Liver (tissue), 9 donors: Measurements from ENCODE around the gene PRKAR1B. TPM values are rescaled to one million over a fixed set of nuclear protein-coding genes. Genes with fewer than 3 reads are reported as not detected.

ENCODE experiments used
- DNase-seq: peaks from one replicate; pipeline ENCODE4 v3.0.0-alpha.2; 2017; ENCODE audit warnings: low spot score
- H3K27ac ChIP-seq, 2 donors: one replicate each; pipeline ENCODE4 v1.7.0; 2013; ENCODE audit warnings: inconsistent platforms in 2 of 2, low read length in 2 of 2, control low read depth in 1 of 2, low read depth in 1 of 2, mild to moderate bottlenecking in 1 of 2
- H3K27me3 ChIP-seq, 4 donors: one replicate each; pipeline versions ENCODE4 v1.6.1 to v1.7.0; 2013; ENCODE audit warnings: low read length in 3 of 4, inconsistent platforms in 1 of 4, mild to moderate bottlenecking in 1 of 4, moderate library complexity in 1 of 4; ENCODE audit not compliant: control insufficient read depth in 4 of 4, insufficient read depth in 4 of 4
- H3K36me3 ChIP-seq, 4 donors: one replicate each; pipeline versions ENCODE4 v1.6.1 to v1.7.0; 2013; ENCODE audit warnings: low read length in 3 of 4, mild to moderate bottlenecking in 3 of 4, low read depth in 1 of 4, moderate library complexity in 1 of 4; ENCODE audit not compliant: control insufficient read depth in 4 of 4, insufficient read depth in 3 of 4
- H3K4me1 ChIP-seq, 4 donors: one replicate each; pipeline versions ENCODE4 v1.6.1 to v1.7.0; 2013; ENCODE audit warnings: low read length in 3 of 4, mild to moderate bottlenecking in 3 of 4, moderate library complexity in 1 of 4; ENCODE audit not compliant: control insufficient read depth in 4 of 4, insufficient read depth in 4 of 4
- H3K4me3 ChIP-seq, 3 donors: one replicate each; pipeline versions ENCODE4 v1.6.1 to v1.7.0; 2013; ENCODE audit warnings: low read length in 3 of 3, control low read depth in 1 of 3, low read depth in 1 of 3, mild to moderate bottlenecking in 1 of 3
- H3K9ac ChIP-seq, 2 donors: one replicate each; pipeline ENCODE4 v1.7.0; 2013; ENCODE audit warnings: low read length in 2 of 2, mild to moderate bottlenecking in 2 of 2, moderate library complexity in 2 of 2, control low read depth in 1 of 2, low read depth in 1 of 2
- H3K9me3 ChIP-seq, 4 donors: one replicate each; pipeline versions ENCODE4 v1.6.1 to v1.7.0; 2013; ENCODE audit warnings: low read length in 3 of 4; ENCODE audit not compliant: control insufficient read depth in 4 of 4
- EGR1 ChIP-seq, 2 donors: IDR thresholded peaks; 2 replicates each; pipeline ENCODE4 v1.6.1; 2016 to 2018; ENCODE audit warnings: antibody characterized with exemption in 2 of 2, low read depth in 2 of 2
- FOXA1 ChIP-seq: IDR thresholded peaks from 2 replicates; pipeline ENCODE4 v1.6.1; 2016; ENCODE audit warnings: antibody characterized with exemption
- FOXA2 ChIP-seq: IDR thresholded peaks from 2 replicates; pipeline ENCODE4 v1.6.1; 2016; ENCODE audit warnings: antibody characterized with exemption
- GABPA ChIP-seq, 2 donors: IDR thresholded peaks in 1 of 2; conservative IDR thresholded peaks in 1 of 2; 2 replicates each; pipeline ENCODE4 v1.6.1; 2016; ENCODE audit warnings: antibody characterized with exemption in 2 of 2, mild to moderate bottlenecking in 1 of 2, moderate library complexity in 1 of 2
- HNF4A ChIP-seq, 2 donors: conservative IDR thresholded peaks; 2 replicates each; pipeline ENCODE4 v1.6.1; 2016; ENCODE audit warnings: antibody characterized with exemption in 2 of 2, mild to moderate bottlenecking in 2 of 2
- HNF4G ChIP-seq: IDR thresholded peaks from 2 replicates; pipeline ENCODE4 v1.6.1; 2016; ENCODE audit warnings: antibody characterized with exemption
- JUND ChIP-seq, 2 donors: IDR thresholded peaks; 2 replicates each; pipeline ENCODE4 v1.6.1; 2016; ENCODE audit warnings: antibody characterized with exemption in 2 of 2
- NR2F2 ChIP-seq: IDR thresholded peaks from 2 replicates; pipeline ENCODE4 v1.6.1; 2016; ENCODE audit warnings: antibody characterized with exemption
- RAD21 ChIP-seq, 2 donors: IDR thresholded peaks; 2 replicates each; pipeline ENCODE4 v1.6.1; 2016; ENCODE audit warnings: antibody characterized with exemption in 2 of 2, mild to moderate bottlenecking in 2 of 2
- RXRA ChIP-seq, 2 donors: IDR thresholded peaks; 2 replicates each; pipeline ENCODE4 v1.6.1; 2017 to 2018; ENCODE audit warnings: antibody characterized with exemption in 2 of 2, mild to moderate bottlenecking in 1 of 2
- SP1 ChIP-seq: IDR thresholded peaks from 2 replicates; pipeline ENCODE4 v1.6.1; 2018; ENCODE audit warnings: antibody characterized with exemption, mild to moderate bottlenecking
- TAF1 ChIP-seq: conservative IDR thresholded peaks from 2 replicates; pipeline ENCODE4 v1.6.1; 2016; ENCODE audit warnings: antibody characterized with exemption, mild to moderate bottlenecking
- YY1 ChIP-seq: IDR thresholded peaks from 2 replicates; pipeline ENCODE4 v1.6.1; 2016; ENCODE audit warnings: antibody characterized with exemption, mild to moderate bottlenecking
- WGBS: extraction: QIAGEN DNeasy Blood & Tissue Kit; methylation state at CpG from one replicate; pipeline ENCODE4 v1.1.7; 2013; 5-methylcytosine and 5-hydroxymethylcytosine counted together
- polyA plus RNA-seq, 2 donors: library from polyadenylated mRNA; stranded (reverse) in 1 of 2; unstranded in 1 of 2; fragments of 200-250 nt in 1 of 2; fragments of >200 nt in 1 of 2; fragmentation: Nextera tagmentation in 1 of 2; extraction: Ambion mirVana in 1 of 2; gene quantifications; one replicate each; pipeline versions ENCODE4 v1.2.1 to v1.2.3, GENCODE V29; 2013 to 2015
- total RNA-seq, 2 donors: library from RNA; depleted of rRNA; stranded (reverse); fragments of >200 nt; gene quantifications; one replicate each; pipeline ENCODE4 v1.2.3, GENCODE V29; 2014
- TF ChIP-seq, protein P1 (sequence below): IDR thresholded peaks from 2 replicates; pipeline ENCODE4 v1.6.1; 2016; ENCODE audit warnings: antibody characterized with exemption
- TF ChIP-seq, protein P2 (sequence below): fragments of 150-350 bp; IDR thresholded peaks from 2 replicates; pipeline ENCODE4 v1.5.1; 2017; ENCODE audit warnings: improper control_type of control experiment, low read depth, low read length; ENCODE audit not compliant: missing input control
- TF ChIP-seq, protein P3 (sequence below): IDR thresholded peaks from 2 replicates; pipeline ENCODE4 v1.6.1; 2016; ENCODE audit warnings: antibody characterized with exemption, mild to moderate bottlenecking
- TF ChIP-seq, protein P4 (sequence below): IDR thresholded peaks from 2 replicates; pipeline ENCODE4 v1.6.1; 2016; ENCODE audit warnings: antibody characterized with exemption
- TF ChIP-seq, protein P5 (sequence below): IDR thresholded peaks from 2 replicates; pipeline ENCODE4 v1.6.1; 2016; ENCODE audit warnings: antibody characterized with exemption
- donor health status: healthy.
- donor health status: healthy.
- donor health status: healthy.
- donor health status: healthy.
- donor health status: healthy.

The PRKAR1B gene
- total and polyA plus RNA-seq, 4 donors = 11.1 to 14.4 (median 12.4) TPM

DNA sequence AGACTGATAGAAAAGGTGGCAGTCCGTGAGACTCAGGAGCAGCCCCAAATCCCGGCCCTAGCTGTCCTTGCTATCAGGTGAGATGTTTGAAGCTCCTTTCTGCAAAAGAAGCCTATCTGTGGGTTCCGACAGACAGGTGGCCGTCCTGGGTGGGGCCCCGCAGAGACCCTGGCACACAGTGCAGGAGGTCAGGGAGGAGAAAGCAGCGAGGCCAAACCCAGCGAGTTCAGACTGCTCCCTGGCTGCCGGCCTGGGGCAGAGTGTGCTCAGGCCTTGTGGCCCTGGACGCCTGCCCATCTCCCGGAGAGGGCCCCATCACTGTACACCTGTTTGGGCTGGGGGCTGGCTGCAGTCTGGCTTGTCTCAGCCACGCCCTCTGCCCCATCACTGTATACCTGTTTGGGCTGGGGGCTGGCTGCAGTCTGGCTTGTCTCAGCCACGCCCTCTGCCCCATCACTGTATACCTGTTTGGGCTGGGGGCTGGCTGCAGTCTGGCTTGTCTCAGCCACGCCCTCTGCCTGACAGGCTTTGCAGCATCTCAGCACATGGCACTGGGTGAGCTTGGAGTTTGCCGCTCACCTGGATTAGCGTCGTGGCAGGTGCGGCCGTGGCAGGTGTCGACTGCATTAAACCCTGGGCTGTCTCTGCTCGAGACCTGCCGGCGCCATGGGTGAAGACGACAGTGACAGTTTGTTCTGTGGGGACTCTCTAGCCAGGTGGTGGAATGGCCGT lies 11.8 kb upstream of the PRKAR1B start:
- no peak for DNase-seq
- Histone ChIP-seq H3K9me3 (peaks cover 0 to 7% (median 2%) of the 10 kb centered on the region in 4 donors), H3K27ac (no peak overlapping the region), H3K4me1 (no peaks in the 10 kb centered on the region), H3K36me3 (peaks cover 1 to 18% (median 4%) of the 10 kb centered on the region in 4 donors), H3K4me3 (no peak overlapping the region), H3K9ac (no peak overlapping the region), H3K27me3 (no peaks in the 10 kb centered on the region)
- TF ChIP-seq TAF1 (no peak), FOXA1 (no peak), YY1 (no peak), EGR1 (IDR thresholded peaks at IDR 0.05; ENCODE audit: low read depth in 2 of 2) (no peak), HNF4G (no peak), FOXA2 (no peak)
- TF ChIP-seq, protein P1, sequence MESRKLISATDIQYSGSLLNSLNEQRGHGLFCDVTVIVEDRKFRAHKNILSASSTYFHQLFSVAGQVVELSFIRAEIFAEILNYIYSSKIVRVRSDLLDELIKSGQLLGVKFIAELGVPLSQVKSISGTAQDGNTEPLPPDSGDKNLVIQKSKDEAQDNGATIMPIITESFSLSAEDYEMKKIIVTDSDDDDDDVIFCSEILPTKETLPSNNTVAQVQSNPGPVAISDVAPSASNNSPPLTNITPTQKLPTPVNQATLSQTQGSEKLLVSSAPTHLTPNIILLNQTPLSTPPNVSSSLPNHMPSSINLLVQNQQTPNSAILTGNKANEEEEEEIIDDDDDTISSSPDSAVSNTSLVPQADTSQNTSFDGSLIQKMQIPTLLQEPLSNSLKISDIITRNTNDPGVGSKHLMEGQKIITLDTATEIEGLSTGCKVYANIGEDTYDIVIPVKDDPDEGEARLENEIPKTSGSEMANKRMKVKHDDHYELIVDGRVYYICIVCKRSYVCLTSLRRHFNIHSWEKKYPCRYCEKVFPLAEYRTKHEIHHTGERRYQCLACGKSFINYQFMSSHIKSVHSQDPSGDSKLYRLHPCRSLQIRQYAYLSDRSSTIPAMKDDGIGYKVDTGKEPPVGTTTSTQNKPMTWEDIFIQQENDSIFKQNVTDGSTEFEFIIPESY = no peak
- TF ChIP-seq, protein P2, sequence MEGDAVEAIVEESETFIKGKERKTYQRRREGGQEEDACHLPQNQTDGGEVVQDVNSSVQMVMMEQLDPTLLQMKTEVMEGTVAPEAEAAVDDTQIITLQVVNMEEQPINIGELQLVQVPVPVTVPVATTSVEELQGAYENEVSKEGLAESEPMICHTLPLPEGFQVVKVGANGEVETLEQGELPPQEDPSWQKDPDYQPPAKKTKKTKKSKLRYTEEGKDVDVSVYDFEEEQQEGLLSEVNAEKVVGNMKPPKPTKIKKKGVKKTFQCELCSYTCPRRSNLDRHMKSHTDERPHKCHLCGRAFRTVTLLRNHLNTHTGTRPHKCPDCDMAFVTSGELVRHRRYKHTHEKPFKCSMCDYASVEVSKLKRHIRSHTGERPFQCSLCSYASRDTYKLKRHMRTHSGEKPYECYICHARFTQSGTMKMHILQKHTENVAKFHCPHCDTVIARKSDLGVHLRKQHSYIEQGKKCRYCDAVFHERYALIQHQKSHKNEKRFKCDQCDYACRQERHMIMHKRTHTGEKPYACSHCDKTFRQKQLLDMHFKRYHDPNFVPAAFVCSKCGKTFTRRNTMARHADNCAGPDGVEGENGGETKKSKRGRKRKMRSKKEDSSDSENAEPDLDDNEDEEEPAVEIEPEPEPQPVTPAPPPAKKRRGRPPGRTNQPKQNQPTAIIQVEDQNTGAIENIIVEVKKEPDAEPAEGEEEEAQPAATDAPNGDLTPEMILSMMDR = no peak
- WGBS = 87% methylated on average over 22 of the region's 24 CpGs

DNA sequence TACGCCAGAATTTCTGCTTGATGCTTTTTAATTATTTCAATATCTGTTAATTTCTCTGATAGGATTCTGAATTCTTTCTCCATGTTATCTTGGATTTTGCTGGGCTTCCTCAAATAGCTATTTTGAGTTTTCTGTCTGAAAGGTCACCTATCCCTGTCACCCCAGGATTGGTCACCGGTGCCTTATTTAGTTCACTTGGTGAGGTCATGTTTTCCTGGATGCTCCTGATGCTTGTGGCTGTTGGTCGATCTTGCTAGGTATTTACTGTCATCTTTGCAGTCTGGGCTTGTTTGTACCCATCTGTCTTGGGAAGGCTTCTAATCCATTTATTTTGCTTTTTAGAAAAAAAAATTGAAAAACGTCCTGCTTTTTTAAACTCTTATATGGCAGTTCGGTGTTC lies 11.2 kb upstream of the PRKAR1B start:
- no peak overlapping the region for H3K9ac ChIP-seq
- 89% methylated on average over 5 of the region's 5 CpGs for WGBS

More for the DNA sequence above, 11.2 kb upstream of the PRKAR1B start:
- DNase-seq = no peak
- Histone ChIP-seq H3K36me3 (peaks cover 0 to 18% (median 4%) of the 10 kb centered on the region in 4 donors), H3K27me3 (no peaks in the 10 kb centered on the region), H3K4me3 (no peak overlapping the region), H3K27ac (no peak overlapping the region), H3K4me1 (no peaks in the 10 kb centered on the region), H3K9me3 (peaks cover 0 to 7% (median 2%) of the 10 kb centered on the region in 4 donors)
- TF ChIP-seq JUND (IDR thresholded peaks at IDR 0.05) = no peak
- TF ChIP-seq SP1 = no peak
- TF ChIP-seq TAF1 = no peak
- TF ChIP-seq, protein P3, sequence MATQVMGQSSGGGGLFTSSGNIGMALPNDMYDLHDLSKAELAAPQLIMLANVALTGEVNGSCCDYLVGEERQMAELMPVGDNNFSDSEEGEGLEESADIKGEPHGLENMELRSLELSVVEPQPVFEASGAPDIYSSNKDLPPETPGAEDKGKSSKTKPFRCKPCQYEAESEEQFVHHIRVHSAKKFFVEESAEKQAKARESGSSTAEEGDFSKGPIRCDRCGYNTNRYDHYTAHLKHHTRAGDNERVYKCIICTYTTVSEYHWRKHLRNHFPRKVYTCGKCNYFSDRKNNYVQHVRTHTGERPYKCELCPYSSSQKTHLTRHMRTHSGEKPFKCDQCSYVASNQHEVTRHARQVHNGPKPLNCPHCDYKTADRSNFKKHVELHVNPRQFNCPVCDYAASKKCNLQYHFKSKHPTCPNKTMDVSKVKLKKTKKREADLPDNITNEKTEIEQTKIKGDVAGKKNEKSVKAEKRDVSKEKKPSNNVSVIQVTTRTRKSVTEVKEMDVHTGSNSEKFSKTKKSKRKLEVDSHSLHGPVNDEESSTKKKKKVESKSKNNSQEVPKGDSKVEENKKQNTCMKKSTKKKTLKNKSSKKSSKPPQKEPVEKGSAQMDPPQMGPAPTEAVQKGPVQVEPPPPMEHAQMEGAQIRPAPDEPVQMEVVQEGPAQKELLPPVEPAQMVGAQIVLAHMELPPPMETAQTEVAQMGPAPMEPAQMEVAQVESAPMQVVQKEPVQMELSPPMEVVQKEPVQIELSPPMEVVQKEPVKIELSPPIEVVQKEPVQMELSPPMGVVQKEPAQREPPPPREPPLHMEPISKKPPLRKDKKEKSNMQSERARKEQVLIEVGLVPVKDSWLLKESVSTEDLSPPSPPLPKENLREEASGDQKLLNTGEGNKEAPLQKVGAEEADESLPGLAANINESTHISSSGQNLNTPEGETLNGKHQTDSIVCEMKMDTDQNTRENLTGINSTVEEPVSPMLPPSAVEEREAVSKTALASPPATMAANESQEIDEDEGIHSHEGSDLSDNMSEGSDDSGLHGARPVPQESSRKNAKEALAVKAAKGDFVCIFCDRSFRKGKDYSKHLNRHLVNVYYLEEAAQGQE = no peak
- TF ChIP-seq FOXA1 = no peak
- TF ChIP-seq, protein P4, sequence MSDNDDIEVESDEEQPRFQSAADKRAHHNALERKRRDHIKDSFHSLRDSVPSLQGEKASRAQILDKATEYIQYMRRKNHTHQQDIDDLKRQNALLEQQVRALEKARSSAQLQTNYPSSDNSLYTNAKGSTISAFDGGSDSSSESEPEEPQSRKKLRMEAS = no peak
- TF ChIP-seq FOXA2 = no peak
- no peak for TF ChIP-seq RAD21 (IDR thresholded peaks at IDR 0.05)
- TF ChIP-seq HNF4G = no peak
- TF ChIP-seq EGR1 (IDR thresholded peaks at IDR 0.05; ENCODE audit: low read depth in 2 of 2) = no peak
- TF ChIP-seq, protein P1 = no peak
- no peak for TF ChIP-seq HNF4A (conservative IDR thresholded peaks at IDR 0.05)
- TF ChIP-seq NR2F2 = no peak
- TF ChIP-seq, protein P5, sequence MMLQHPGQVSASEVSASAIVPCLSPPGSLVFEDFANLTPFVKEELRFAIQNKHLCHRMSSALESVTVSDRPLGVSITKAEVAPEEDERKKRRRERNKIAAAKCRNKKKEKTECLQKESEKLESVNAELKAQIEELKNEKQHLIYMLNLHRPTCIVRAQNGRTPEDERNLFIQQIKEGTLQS = no peak
- TF ChIP-seq RXRA (IDR thresholded peaks at IDR 0.05) = no peak
- no peak for TF ChIP-seq YY1
- TF ChIP-seq, protein P2 = no peak
- no peak for TF ChIP-seq GABPA (IDR thresholded peaks at IDR 0.05 in 1 of 2, conservative IDR thresholded peaks at IDR 0.05 in 1 of 2)
